K562 (cell line): ENCODE results near the gene ZNF280C. TPM values are rescaled to one million over a fixed set of nuclear protein-coding genes. Genes with fewer than 3 reads are reported as not detected.

Source experiments
- CBX2 ChIP-seq: fragments of 200-600 bp; sonication (generic); IDR thresholded peaks from one replicate; pipeline ENCODE4 v1.6.1; 2012; ENCODE audit warnings: mild to moderate bottlenecking, low read length, inconsistent platforms; ENCODE audit not compliant: insufficient read depth, poor library complexity, severe bottlenecking
- ETS2 ChIP-seq: IDR thresholded peaks from 2 replicates; pipeline ENCODE4 v1.6.1; 2016; ENCODE audit warnings: borderline replicate concordance, missing genetic modification characterization, mild to moderate bottlenecking, moderate library complexity, missing compliant biosample characterization; ENCODE audit not compliant: poor library complexity, severe bottlenecking
- FOXK1 ChIP-seq: sonication (generic); formaldehyde crosslinking; IDR thresholded peaks from 2 replicates; pipeline ENCODE4 v1.8.0; 2022; ENCODE audit warnings: missing genetic modification reagents, mild to moderate bottlenecking, borderline replicate concordance
- GABPB1 ChIP-seq: sonication (generic); formaldehyde crosslinking; IDR thresholded peaks from 2 replicates; pipeline ENCODE4 v1.8.0; 2022; ENCODE audit warnings: mild to moderate bottlenecking, missing genetic modification reagents
- KAT7 ChIP-seq: sonication (generic); formaldehyde crosslinking; IDR thresholded peaks from 2 replicates; pipeline ENCODE4 v1.8.0; 2022; ENCODE audit warnings: missing genetic modification reagents, mild to moderate bottlenecking, borderline replicate concordance
- KDM1A ChIP-seq, 2 experiments: fragments of 450-650 bp; IDR thresholded peaks; 2 replicates each; pipeline ENCODE4 v1.6.1; 2016; ENCODE audit warnings: mild to moderate bottlenecking in 2 of 2
- MYBL2 ChIP-seq, 2 experiments: fragments of 450-650 bp in 1 of 2; sonication (generic) in 1 of 2; formaldehyde crosslinking in 1 of 2; IDR thresholded peaks; 2 replicates each; pipeline versions ENCODE4 v1.6.1 to v1.8.1; 2017 to 2022; ENCODE audit warnings: borderline replicate concordance in 1 of 2, inconsistent platforms in 1 of 2, low read depth in 1 of 2, mild to moderate bottlenecking in 1 of 2, missing genetic modification reagents in 1 of 2, moderate library complexity in 1 of 2
- SRSF3 ChIP-seq: fragments of 200-400 bp; formaldehyde crosslinking; IDR thresholded peaks from 2 replicates; pipeline ENCODE4 v1.6.1; 2016; ENCODE audit warnings: mild to moderate bottlenecking, low read length, moderate library complexity; ENCODE audit not compliant: insufficient read depth
- ZNF57 ChIP-seq: fragments of 450-650 bp; formaldehyde crosslinking; IDR thresholded peaks from 2 replicates; pipeline ENCODE4 v1.4.0; 2020; ENCODE audit warnings: mild to moderate bottlenecking, moderate library complexity
- polyA plus RNA-seq, 8 experiments: library from polyadenylated mRNA; depleted of rRNA in 4 of 8; stranded (reverse) in 5 of 8; unstranded in 3 of 8; fragments of >200 nt; fragmentation: Nextera tagmentation in 2 of 8; fragmentation: Illumina TruSeq in 1 of 8; extraction: Ambion mirVana in 2 of 8; extraction: Trizol in 1 of 8; gene quantifications; 2 replicates each; pipeline versions ENCODE4 v1.2.1 to v1.2.3, GENCODE V29; 2011 to 2014; ENCODE audit warnings: inconsistent platforms in 1 of 8, missing spikeins in 1 of 8
- total RNA-seq, 7 experiments: library from RNA; depleted of rRNA in 6 of 7; stranded (reverse); fragments of >200 nt in 6 of 7; fragmentation: Illumina TruSeq in 2 of 7; extraction: Trizol in 2 of 7; gene quantifications; 2 replicates each; pipeline versions ENCODE4 v1.2.1 to v1.2.3, GENCODE V29; 2011 to 2021; ENCODE audit warnings: low replicate concordance in 1 of 7
- TF ChIP-seq, protein P1 (sequence below): fragments of 450-650 bp; IDR thresholded peaks from 2 replicates; pipeline ENCODE4 v1.7.1; 2018; ENCODE audit warnings: mild to moderate bottlenecking, low read depth; ENCODE audit not compliant: partially characterized antibody
- TF ChIP-seq, protein P2 (sequence below): fragments of 450-650 bp; IDR thresholded peaks from 2 replicates; pipeline ENCODE4 v1.6.1; 2018; ENCODE audit not compliant: partially characterized antibody
- TF ChIP-seq, protein P3 (sequence below), 2 experiments: fragments of 150-350 bp in 1 of 2; IDR thresholded peaks; 2 replicates each; pipeline ENCODE4 v1.6.1; 2012 to 2016; ENCODE audit warnings: low read depth in 2 of 2, low read length in 2 of 2, mild to moderate bottlenecking in 1 of 2, moderate library complexity in 1 of 2

Gene ZNF280C
- total and polyA plus RNA-seq, 9 of the 15 experiments (the other 6 are each of a cell fraction or from before 2014, with no cell fraction given) = 1.6 to 8.3 (median 4.4) TPM

DNA sequence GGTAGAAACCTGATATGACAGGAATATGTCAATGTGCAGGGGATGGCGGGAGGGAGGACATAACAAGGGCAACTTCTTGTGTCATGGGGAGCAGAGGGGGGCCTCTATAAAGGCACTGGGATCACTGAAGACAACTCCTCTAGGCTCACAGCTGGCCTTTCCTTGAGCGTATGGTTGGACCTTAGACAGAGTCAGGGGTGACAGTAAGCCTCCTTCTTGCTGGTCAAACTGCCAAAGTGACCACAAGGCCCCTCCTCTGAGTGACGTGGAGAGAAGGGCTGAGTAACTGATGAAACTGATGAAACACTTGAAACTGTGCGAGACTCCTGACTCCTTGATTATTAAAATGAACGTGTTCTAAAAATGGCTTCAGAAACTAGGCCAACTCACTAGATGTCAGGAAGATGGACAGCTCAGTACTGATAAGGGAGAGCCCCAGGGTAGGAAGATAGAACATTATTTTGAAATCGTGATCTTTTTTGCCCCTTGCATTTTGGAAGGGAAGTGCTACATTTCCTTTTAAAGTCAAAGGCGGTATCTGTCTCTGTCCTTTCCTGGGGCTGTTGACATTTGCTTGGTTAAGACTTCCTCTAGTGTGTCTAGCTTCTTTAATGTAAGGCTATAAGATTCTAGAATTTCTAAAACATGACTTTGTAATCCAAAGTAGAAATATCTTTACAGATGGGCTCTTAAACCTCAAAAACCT is 95.4 kb downstream of the ZNF280C start (continued):
- TF ChIP-seq, protein P1, sequence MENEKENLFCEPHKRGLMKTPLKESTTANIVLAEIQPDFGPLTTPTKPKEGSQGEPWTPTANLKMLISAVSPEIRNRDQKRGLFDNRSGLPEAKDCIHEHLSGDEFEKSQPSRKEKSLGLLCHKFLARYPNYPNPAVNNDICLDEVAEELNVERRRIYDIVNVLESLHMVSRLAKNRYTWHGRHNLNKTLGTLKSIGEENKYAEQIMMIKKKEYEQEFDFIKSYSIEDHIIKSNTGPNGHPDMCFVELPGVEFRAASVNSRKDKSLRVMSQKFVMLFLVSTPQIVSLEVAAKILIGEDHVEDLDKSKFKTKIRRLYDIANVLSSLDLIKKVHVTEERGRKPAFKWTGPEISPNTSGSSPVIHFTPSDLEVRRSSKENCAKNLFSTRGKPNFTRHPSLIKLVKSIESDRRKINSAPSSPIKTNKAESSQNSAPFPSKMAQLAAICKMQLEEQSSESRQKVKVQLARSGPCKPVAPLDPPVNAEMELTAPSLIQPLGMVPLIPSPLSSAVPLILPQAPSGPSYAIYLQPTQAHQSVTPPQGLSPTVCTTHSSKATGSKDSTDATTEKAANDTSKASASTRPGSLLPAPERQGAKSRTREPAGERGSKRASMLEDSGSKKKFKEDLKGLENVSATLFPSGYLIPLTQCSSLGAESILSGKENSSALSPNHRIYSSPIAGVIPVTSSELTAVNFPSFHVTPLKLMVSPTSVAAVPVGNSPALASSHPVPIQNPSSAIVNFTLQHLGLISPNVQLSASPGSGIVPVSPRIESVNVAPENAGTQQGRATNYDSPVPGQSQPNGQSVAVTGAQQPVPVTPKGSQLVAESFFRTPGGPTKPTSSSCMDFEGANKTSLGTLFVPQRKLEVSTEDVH = no peak
- TF ChIP-seq ETS2 (no peak), FOXK1 (CRISPR knock-in tag) (no peak), KAT7 (CRISPR knock-in tag) (no peak), GABPB1 (CRISPR knock-in tag) (no peak), ZNF57 (no peak), SRSF3 (no peak), KDM1A (IDR thresholded peaks at IDR 0.05) (no peak), CBX2 (no peak), MYBL2 (IDR thresholded peaks at IDR 0.05; ENCODE audit: low read depth) (no peak), MYBL2 (CRISPR knock-in tag; IDR thresholded peaks at IDR 0.05; ENCODE audit: borderline replicate concordance) (no peak)
- TF ChIP-seq, protein P2, sequence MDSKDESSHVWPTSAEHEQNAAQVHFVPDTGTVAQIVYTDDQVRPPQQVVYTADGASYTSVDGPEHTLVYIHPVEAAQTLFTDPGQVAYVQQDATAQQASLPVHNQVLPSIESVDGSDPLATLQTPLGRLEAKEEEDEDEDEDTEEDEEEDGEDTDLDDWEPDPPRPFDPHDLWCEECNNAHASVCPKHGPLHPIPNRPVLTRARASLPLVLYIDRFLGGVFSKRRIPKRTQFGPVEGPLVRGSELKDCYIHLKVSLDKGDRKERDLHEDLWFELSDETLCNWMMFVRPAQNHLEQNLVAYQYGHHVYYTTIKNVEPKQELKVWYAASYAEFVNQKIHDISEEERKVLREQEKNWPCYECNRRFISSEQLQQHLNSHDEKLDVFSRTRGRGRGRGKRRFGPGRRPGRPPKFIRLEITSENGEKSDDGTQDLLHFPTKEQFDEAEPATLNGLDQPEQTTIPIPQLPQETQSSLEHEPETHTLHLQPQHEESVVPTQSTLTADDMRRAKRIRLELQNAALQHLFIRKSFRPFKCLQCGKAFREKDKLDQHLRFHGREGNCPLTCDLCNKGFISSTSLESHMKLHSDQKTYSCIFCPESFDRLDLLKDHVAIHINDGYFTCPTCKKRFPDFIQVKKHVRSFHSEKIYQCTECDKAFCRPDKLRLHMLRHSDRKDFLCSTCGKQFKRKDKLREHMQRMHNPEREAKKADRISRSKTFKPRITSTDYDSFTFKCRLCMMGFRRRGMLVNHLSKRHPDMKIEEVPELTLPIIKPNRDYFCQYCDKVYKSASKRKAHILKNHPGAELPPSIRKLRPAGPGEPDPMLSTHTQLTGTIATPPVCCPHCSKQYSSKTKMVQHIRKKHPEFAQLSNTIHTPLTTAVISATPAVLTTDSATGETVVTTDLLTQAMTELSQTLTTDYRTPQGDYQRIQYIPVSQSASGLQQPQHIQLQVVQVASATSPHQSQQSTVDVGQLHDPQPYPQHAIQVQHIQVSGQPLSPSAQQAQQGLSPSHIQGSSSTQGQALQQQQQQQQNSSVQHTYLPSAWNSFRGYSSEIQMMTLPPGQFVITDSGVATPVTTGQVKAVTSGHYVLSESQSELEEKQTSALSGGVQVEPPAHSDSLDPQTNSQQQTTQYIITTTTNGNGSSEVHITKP = peak; percentile 6
- TF ChIP-seq, protein P3, sequence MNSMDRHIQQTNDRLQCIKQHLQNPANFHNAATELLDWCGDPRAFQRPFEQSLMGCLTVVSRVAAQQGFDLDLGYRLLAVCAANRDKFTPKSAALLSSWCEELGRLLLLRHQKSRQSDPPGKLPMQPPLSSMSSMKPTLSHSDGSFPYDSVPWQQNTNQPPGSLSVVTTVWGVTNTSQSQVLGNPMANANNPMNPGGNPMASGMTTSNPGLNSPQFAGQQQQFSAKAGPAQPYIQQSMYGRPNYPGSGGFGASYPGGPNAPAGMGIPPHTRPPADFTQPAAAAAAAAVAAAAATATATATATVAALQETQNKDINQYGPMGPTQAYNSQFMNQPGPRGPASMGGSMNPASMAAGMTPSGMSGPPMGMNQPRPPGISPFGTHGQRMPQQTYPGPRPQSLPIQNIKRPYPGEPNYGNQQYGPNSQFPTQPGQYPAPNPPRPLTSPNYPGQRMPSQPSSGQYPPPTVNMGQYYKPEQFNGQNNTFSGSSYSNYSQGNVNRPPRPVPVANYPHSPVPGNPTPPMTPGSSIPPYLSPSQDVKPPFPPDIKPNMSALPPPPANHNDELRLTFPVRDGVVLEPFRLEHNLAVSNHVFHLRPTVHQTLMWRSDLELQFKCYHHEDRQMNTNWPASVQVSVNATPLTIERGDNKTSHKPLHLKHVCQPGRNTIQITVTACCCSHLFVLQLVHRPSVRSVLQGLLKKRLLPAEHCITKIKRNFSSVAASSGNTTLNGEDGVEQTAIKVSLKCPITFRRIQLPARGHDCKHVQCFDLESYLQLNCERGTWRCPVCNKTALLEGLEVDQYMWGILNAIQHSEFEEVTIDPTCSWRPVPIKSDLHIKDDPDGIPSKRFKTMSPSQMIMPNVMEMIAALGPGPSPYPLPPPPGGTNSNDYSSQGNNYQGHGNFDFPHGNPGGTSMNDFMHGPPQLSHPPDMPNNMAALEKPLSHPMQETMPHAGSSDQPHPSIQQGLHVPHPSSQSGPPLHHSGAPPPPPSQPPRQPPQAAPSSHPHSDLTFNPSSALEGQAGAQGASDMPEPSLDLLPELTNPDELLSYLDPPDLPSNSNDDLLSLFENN (IDR thresholded peaks at IDR 0.05; ENCODE audit: low read depth in 2 of 2, low read length in 2 of 2) = 0 out of 4 replicates have a peak, but pooled peaks of 1 of the 2 experiments have one; percentile 30
